ENCODE results near the gene CCDC6. TPM values are rescaled to one million over a fixed set of nuclear protein-coding genes. Genes with fewer than 3 reads are reported as not detected.

The CCDC6 gene
- total RNA-seq, 1 donor from 2014 or later: 28.1 TPM

- Mint-ChIP-seq H3K4me3 (ENCODE audit: unreplicated experiment) (no peak overlapping the region), H3K4me1 (ENCODE audit: low read depth, unreplicated experiment) (peaks cover 11% of the 10 kb centered on the region), H3K9me3 (ENCODE audit: unreplicated experiment) (peaks cover 3% of the 10 kb centered on the region), H3K36me3 (ENCODE audit: unreplicated experiment) (no peaks in the 10 kb centered on the region), H3K27me3 (ENCODE audit: unreplicated experiment) (no peaks in the 10 kb centered on the region), H3K27ac (ENCODE audit: unreplicated experiment) (no peak overlapping the region)
- no peak for DNase-seq
- TF ChIP-seq, protein P1, sequence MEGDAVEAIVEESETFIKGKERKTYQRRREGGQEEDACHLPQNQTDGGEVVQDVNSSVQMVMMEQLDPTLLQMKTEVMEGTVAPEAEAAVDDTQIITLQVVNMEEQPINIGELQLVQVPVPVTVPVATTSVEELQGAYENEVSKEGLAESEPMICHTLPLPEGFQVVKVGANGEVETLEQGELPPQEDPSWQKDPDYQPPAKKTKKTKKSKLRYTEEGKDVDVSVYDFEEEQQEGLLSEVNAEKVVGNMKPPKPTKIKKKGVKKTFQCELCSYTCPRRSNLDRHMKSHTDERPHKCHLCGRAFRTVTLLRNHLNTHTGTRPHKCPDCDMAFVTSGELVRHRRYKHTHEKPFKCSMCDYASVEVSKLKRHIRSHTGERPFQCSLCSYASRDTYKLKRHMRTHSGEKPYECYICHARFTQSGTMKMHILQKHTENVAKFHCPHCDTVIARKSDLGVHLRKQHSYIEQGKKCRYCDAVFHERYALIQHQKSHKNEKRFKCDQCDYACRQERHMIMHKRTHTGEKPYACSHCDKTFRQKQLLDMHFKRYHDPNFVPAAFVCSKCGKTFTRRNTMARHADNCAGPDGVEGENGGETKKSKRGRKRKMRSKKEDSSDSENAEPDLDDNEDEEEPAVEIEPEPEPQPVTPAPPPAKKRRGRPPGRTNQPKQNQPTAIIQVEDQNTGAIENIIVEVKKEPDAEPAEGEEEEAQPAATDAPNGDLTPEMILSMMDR (IDR thresholded peaks at IDR 0.05; ENCODE audit: partially characterized antibody, unreplicated experiment): no peak
These were observed 38.8 kb downstream of the CCDC6 start for GRCh38 chr10:59867590-59867989.

- no peaks in the 10 kb centered on the region for H3K36me3 Mint-ChIP-seq (ENCODE audit: unreplicated experiment)
- TF ChIP-seq, protein P1 (IDR thresholded peaks at IDR 0.05; ENCODE audit: partially characterized antibody, unreplicated experiment): no peak
- peaks cover under 1% of the 10 kb centered on the region for H3K27me3 Mint-ChIP-seq (ENCODE audit: unreplicated experiment)
- H3K9me3 Mint-ChIP-seq (ENCODE audit: unreplicated experiment): peaks cover 3% of the 10 kb centered on the region
- H3K4me1 Mint-ChIP-seq (ENCODE audit: low read depth, unreplicated experiment): peaks cover 8% of the 10 kb centered on the region
- H3K4me3 Mint-ChIP-seq (ENCODE audit: unreplicated experiment): no peak overlapping the region
- DNase-seq: no peak
- no peak overlapping the region for H3K27ac Mint-ChIP-seq (ENCODE audit: unreplicated experiment)
These were observed 41.3 kb downstream of the CCDC6 start for GRCh38 chr10:59865101-59865500.

- Mint-ChIP-seq H3K4me3 (ENCODE audit: unreplicated experiment) (no peak overlapping the region), H3K36me3 (ENCODE audit: unreplicated experiment) (no peaks in the 10 kb centered on the region), H3K9me3 (ENCODE audit: unreplicated experiment) (peaks cover 1% of the 10 kb centered on the region), H3K4me1 (ENCODE audit: low read depth, unreplicated experiment) (peaks cover under 1% of the 10 kb centered on the region), H3K27me3 (ENCODE audit: unreplicated experiment) (peaks cover 2% of the 10 kb centered on the region), H3K27ac (ENCODE audit: unreplicated experiment) (no peak overlapping the region)
- no peak for DNase-seq
- TF ChIP-seq, protein P1 (IDR thresholded peaks at IDR 0.05; ENCODE audit: partially characterized antibody, unreplicated experiment): no peak
These were observed 42.0 kb downstream of the CCDC6 start for GRCh38 chr10:59864141-59864962.

DNA sequence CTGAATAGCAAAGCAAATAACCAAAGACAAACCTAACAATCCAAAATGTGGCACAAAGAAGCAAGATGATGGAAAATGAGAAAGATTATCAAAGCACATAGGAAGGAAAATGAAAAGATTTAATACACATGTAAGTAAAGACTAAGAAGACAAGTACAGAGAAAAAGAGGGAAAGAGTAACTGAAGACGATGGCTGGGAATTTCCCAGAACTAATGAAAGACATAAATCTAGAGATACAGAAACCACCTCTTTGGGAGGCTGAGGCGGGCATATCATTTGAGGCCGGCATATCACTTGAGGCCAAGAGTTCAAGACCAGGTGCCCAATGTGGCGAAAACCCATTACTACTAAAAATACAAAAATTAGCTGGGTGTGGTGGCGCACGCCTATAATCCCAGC, 46.8 kb downstream of the CCDC6 start:
- H3K36me3 Mint-ChIP-seq (ENCODE audit: unreplicated experiment): no peaks in the 10 kb centered on the region
- H3K27ac Mint-ChIP-seq (ENCODE audit: unreplicated experiment): no peak overlapping the region
- H3K27me3 Mint-ChIP-seq (ENCODE audit: unreplicated experiment): peaks cover 2% of the 10 kb centered on the region
- no peaks in the 10 kb centered on the region for H3K9me3 Mint-ChIP-seq (ENCODE audit: unreplicated experiment)
- DNase-seq: no peak
- no peak overlapping the region for H3K4me3 Mint-ChIP-seq (ENCODE audit: unreplicated experiment)
- H3K4me1 Mint-ChIP-seq (ENCODE audit: low read depth, unreplicated experiment): peaks cover 7% of the 10 kb centered on the region
- TF ChIP-seq, protein P1 (IDR thresholded peaks at IDR 0.05; ENCODE audit: partially characterized antibody, unreplicated experiment): no peak

- Mint-ChIP-seq H3K36me3 (ENCODE audit: unreplicated experiment) (no peaks in the 10 kb centered on the region), H3K27me3 (ENCODE audit: unreplicated experiment) (peaks cover 2% of the 10 kb centered on the region)
These were observed 48.4 kb downstream of the CCDC6 start for GRCh38 chr10:59857921-59858320.

More at GRCh38 chr10:59857921-59858320, 48.4 kb downstream of the CCDC6 start:
- no peak overlapping the region for H3K27ac Mint-ChIP-seq (ENCODE audit: unreplicated experiment)
- TF ChIP-seq, protein P1 (IDR thresholded peaks at IDR 0.05; ENCODE audit: partially characterized antibody, unreplicated experiment): no peak
- H3K9me3 Mint-ChIP-seq (ENCODE audit: unreplicated experiment): no peaks in the 10 kb centered on the region
- peaks cover 7% of the 10 kb centered on the region for H3K4me1 Mint-ChIP-seq (ENCODE audit: low read depth, unreplicated experiment)
- DNase-seq: no peak
- no peak overlapping the region for H3K4me3 Mint-ChIP-seq (ENCODE audit: unreplicated experiment)
